Measurements from ENCODE around the gene BANP. TPM values are rescaled to one million over a fixed set of nuclear protein-coding genes. Genes with fewer than 3 reads are reported as not detected.
"Not testable (repeated sequence)": the region's sequence is repeated elsewhere in the genome, so short reads cannot be mapped to it uniquely, and the experiment has no call there.

BANP gene
- total and polyA plus RNA-seq, 2 experiments from 2014 or later, result 14.8 TPM

GRCh38 chr16:88117476-88117868, 166.2 kb downstream of the BANP start:
- no peaks in the 10 kb centered on the region for H3K79me2 ChIP-seq (ENCODE audit: insufficient read depth)
- no peak for DNase-seq
- H3K9me2 ChIP-seq (ENCODE audit: insufficient read depth), result no peaks in the 10 kb centered on the region
- H4K20me1 ChIP-seq (ENCODE audit: insufficient read depth), result no peaks in the 10 kb centered on the region
- 93 to 95% methylated on average over 19 to 20 of the region's 20 CpGs for WGBS, 2 experiments (ENCODE audit: low coverage in 1 of 2, low lambda C conversion rate in 2 of 2, missing lambda C conversion rate in 2 of 2)
- in situ Hi-C loops (cut with MboI), result no loop called here
- TF ChIP-seq EZH2phosphoT487 (IDR thresholded peaks at IDR 0.05; ENCODE audit: insufficient read depth, low read depth) (no peak), EZH2 (IDR thresholded peaks at IDR 0.05; ENCODE audit: insufficient read depth, poor library complexity, severe bottlenecking) (no peak)
- H3F3A ChIP-seq (ENCODE audit: insufficient read depth), result peaks cover 21% of the 10 kb centered on the region
- H3K27me3 ChIP-seq (replicated peaks; ENCODE audit: insufficient read depth), result peaks cover 12% of the 10 kb centered on the region
- no peak overlapping the region for H3K4me3 ChIP-seq
- peaks cover 14% of the 10 kb centered on the region for H3K4me1 ChIP-seq (ENCODE audit: insufficient read depth)
- no peak overlapping the region for H3K27ac ChIP-seq
- H3K9me3 ChIP-seq (ENCODE audit: low read depth), result no peaks in the 10 kb centered on the region
- H2AFZ ChIP-seq, result no peak overlapping the region
- no peak overlapping the region for H3K9ac ChIP-seq
- no peaks in the 10 kb centered on the region for H3K36me3 ChIP-seq (ENCODE audit: low read depth)
- H3K4me2 ChIP-seq (ENCODE audit: unreplicated experiment), result no peak overlapping the region

- Histone ChIP-seq H3K36me3 (ENCODE audit: low read depth) (no peaks in the 10 kb centered on the region), H2AFZ (no peak overlapping the region), H3K79me2 (ENCODE audit: insufficient read depth) (no peaks in the 10 kb centered on the region), H3K4me1 (ENCODE audit: insufficient read depth) (peaks cover 14% of the 10 kb centered on the region), H3K4me2 (ENCODE audit: unreplicated experiment) (peak overlapping the region; percentile 75), H3K9me3 (ENCODE audit: low read depth) (no peaks in the 10 kb centered on the region), H3F3A (ENCODE audit: insufficient read depth) (peaks cover 21% of the 10 kb centered on the region), H4K20me1 (ENCODE audit: insufficient read depth) (no peaks in the 10 kb centered on the region), H3K4me3 (0 out of 2 replicates have a peak overlapping the region, but pooled peaks have one; percentile 39), H3K9ac (peak overlapping the region; percentile 30; the same call in 1 of the 2 replicates), H3K27ac (peak overlapping the region; percentile 89), H3K9me2 (ENCODE audit: insufficient read depth) (no peaks in the 10 kb centered on the region), H3K27me3 (replicated peaks; ENCODE audit: insufficient read depth) (peaks cover 11% of the 10 kb centered on the region)
- in situ Hi-C loops (cut with MboI), result no loop called here
- no peak for DNase-seq
- 67 to 70% methylated on average over 13 of the region's 13 CpGs for WGBS, 2 experiments (ENCODE audit: low coverage in 1 of 2, low lambda C conversion rate in 2 of 2, missing lambda C conversion rate in 2 of 2)
- TF ChIP-seq EZH2phosphoT487 (IDR thresholded peaks at IDR 0.05; ENCODE audit: insufficient read depth, low read depth) (no peak), EZH2 (IDR thresholded peaks at IDR 0.05; ENCODE audit: insufficient read depth, poor library complexity, severe bottlenecking) (no peak)
Measured at GRCh38 chr16:88118376-88118775, 167.1 kb downstream of the BANP start.

GRCh38 chr16:88118852-88119741, 167.9 kb downstream of the BANP start:
- H3K4me1 ChIP-seq (ENCODE audit: insufficient read depth), result peaks cover 14% of the 10 kb centered on the region
- peaks cover 11% of the 10 kb centered on the region for H3K27me3 ChIP-seq (replicated peaks; ENCODE audit: insufficient read depth)
- peak overlapping the region; percentile 89 for H3K27ac ChIP-seq
- peak overlapping the region; percentile 39 for H3K4me3 ChIP-seq
- H2AFZ ChIP-seq; H3K36me3 ChIP-seq (ENCODE audit: low read depth); in situ Hi-C loops (cut with MboI); H3K9me2 ChIP-seq (ENCODE audit: insufficient read depth); H4K20me1 ChIP-seq (ENCODE audit: insufficient read depth); H3K79me2 ChIP-seq (ENCODE audit: insufficient read depth); H3K9me3 ChIP-seq (ENCODE audit: low read depth): not testable (repeated sequence)
- peak overlapping the region; percentile 75 for H3K9ac ChIP-seq
- peaks cover 21% of the 10 kb centered on the region for H3F3A ChIP-seq (ENCODE audit: insufficient read depth)
- peak overlapping the region; percentile 75 for H3K4me2 ChIP-seq (ENCODE audit: unreplicated experiment)
- DNase-seq, result peak; percentile 91
- WGBS, 2 experiments (ENCODE audit: low coverage in 1 of 2, low lambda C conversion rate in 2 of 2, missing lambda C conversion rate in 2 of 2), result 7% methylated on average over 28 of the region's 28 CpGs

GRCh38 chr16:88119881-88120751, 168.9 kb downstream of the BANP start:
- H3K4me3 ChIP-seq; in situ Hi-C loops (cut with MboI); H2AFZ ChIP-seq; H3K4me2 ChIP-seq (ENCODE audit: unreplicated experiment); H3K9me2 ChIP-seq (ENCODE audit: insufficient read depth); DNase-seq; H4K20me1 ChIP-seq (ENCODE audit: insufficient read depth); H3K79me2 ChIP-seq (ENCODE audit: insufficient read depth); H3K36me3 ChIP-seq (ENCODE audit: low read depth); H3K9me3 ChIP-seq (ENCODE audit: low read depth); H3K27ac ChIP-seq: not testable (repeated sequence)
- Histone ChIP-seq H3F3A (ENCODE audit: insufficient read depth) (peaks cover 21% of the 10 kb centered on the region), H3K4me1 (ENCODE audit: insufficient read depth) (peaks cover 14% of the 10 kb centered on the region), H3K9ac (peak overlapping the region; percentile 75; the same call in 1 of the 2 replicates), H3K27me3 (replicated peaks; ENCODE audit: insufficient read depth) (peaks cover 12% of the 10 kb centered on the region)
- WGBS, 2 experiments (ENCODE audit: low coverage in 1 of 2, low lambda C conversion rate in 2 of 2, missing lambda C conversion rate in 2 of 2), result 90 to 91% methylated on average over 46 to 49 of the region's 49 CpGs

Data from GM23248 (cell line).